ENCODE data around the gene FLVCR2. TPM values are rescaled to one million over a fixed set of nuclear protein-coding genes. Genes with fewer than 3 reads are reported as not detected.

The FLVCR2 gene
- total RNA-seq, 2 experiments from 2014 or later: 0.71 to 2.3 TPM

GRCh38 chr14:75672605-75673192 is 94.3 kb downstream of the FLVCR2 start:
- no peak overlapping the region for H3K27ac ChIP-seq (ENCODE audit: low read depth in 1 of 2, low read length in 2 of 2)
- Mint-ChIP-seq H3K36me3 (ENCODE audit: low read depth) (peaks cover 71% of the 10 kb centered on the region), H3K4me1 (ENCODE audit: low read depth) (no peaks in the 10 kb centered on the region), H3K9me3 (peaks cover 2% of the 10 kb centered on the region), H3K27me3 (no peaks in the 10 kb centered on the region), H3K27ac (no peak overlapping the region), H3K4me3 (no peak overlapping the region)
- peaks cover 25% of the 10 kb centered on the region for H3K36me3 ChIP-seq (ENCODE audit: insufficient read depth, low read length)
- ATAC-seq (ENCODE audit: poor library complexity): no peak
- no peak overlapping the region for H3K4me3 ChIP-seq (ENCODE audit: low read length)
- no peaks in the 10 kb centered on the region for H3K27me3 ChIP-seq (ENCODE audit: control insufficient read depth in 1 of 2, insufficient read depth in 2 of 2, low read length in 2 of 2)
- no peak for DNase-seq
- intact Hi-C loops (cut with DNase I, micrococcal nuclease): no loop called here
- H3K9me3 ChIP-seq (ENCODE audit: control insufficient read depth in 1 of 2, insufficient read depth in 1 of 2, low read length in 2 of 2): no peaks in the 10 kb centered on the region
- no peak for TF ChIP-seq CTCF (IDR thresholded peaks at IDR 0.05)
- no peaks in the 10 kb centered on the region for H3K4me1 ChIP-seq (ENCODE audit: insufficient read depth, low read length)
- POLR2A ChIA-PET: no interaction called here
- CTCF ChIA-PET: no interaction called here

GRCh38 chr14:75673345-75674035 is 95.1 kb downstream of the FLVCR2 start:
- Mint-ChIP-seq H3K36me3 (ENCODE audit: low read depth) (peaks cover 65% of the 10 kb centered on the region), H3K4me1 (ENCODE audit: low read depth) (no peaks in the 10 kb centered on the region), H3K27ac (no peak overlapping the region), H3K4me3 (no peak overlapping the region), H3K27me3 (no peaks in the 10 kb centered on the region), H3K9me3 (peaks cover 2% of the 10 kb centered on the region)
- H3K27me3 ChIP-seq (ENCODE audit: control insufficient read depth in 1 of 2, insufficient read depth in 2 of 2, low read length in 2 of 2): no peaks in the 10 kb centered on the region
- ChIA-PET POLR2A (no interaction called here), CTCF (no interaction called here)
- no peak overlapping the region for H3K27ac ChIP-seq (ENCODE audit: low read depth in 1 of 2, low read length in 2 of 2)
- H3K9me3 ChIP-seq (ENCODE audit: control insufficient read depth in 1 of 2, insufficient read depth in 1 of 2, low read length in 2 of 2): no peaks in the 10 kb centered on the region
- no peak for TF ChIP-seq CTCF (IDR thresholded peaks at IDR 0.05)
- intact Hi-C loops (cut with DNase I, micrococcal nuclease): no loop called here
- no peak overlapping the region for H3K4me3 ChIP-seq (ENCODE audit: low read length)
- no peak for ATAC-seq (ENCODE audit: poor library complexity)
- no peaks in the 10 kb centered on the region for H3K4me1 ChIP-seq (ENCODE audit: insufficient read depth, low read length)
- DNase-seq: no peak
- peaks cover 25% of the 10 kb centered on the region for H3K36me3 ChIP-seq (ENCODE audit: insufficient read depth, low read length)

GRCh38 chr14:75675265-75675960 is 97.0 kb downstream of the FLVCR2 start:
- H3K27ac Mint-ChIP-seq: no peak overlapping the region
- H3K27me3 Mint-ChIP-seq: no peaks in the 10 kb centered on the region
- H3K9me3 ChIP-seq (ENCODE audit: control insufficient read depth in 1 of 2, insufficient read depth in 1 of 2, low read length in 2 of 2): no peaks in the 10 kb centered on the region

More at GRCh38 chr14:75675265-75675960, 97.0 kb downstream of the FLVCR2 start:
- Histone ChIP-seq H3K4me3 (ENCODE audit: low read length) (no peak overlapping the region), H3K27ac (ENCODE audit: low read depth in 1 of 2, low read length in 2 of 2) (no peak overlapping the region), H3K36me3 (ENCODE audit: insufficient read depth, low read length) (peaks cover 17% of the 10 kb centered on the region), H3K27me3 (ENCODE audit: control insufficient read depth in 1 of 2, insufficient read depth in 2 of 2, low read length in 2 of 2) (no peaks in the 10 kb centered on the region), H3K4me1 (ENCODE audit: insufficient read depth, low read length) (no peaks in the 10 kb centered on the region)
- DNase-seq: no peak
- ChIA-PET POLR2A (interaction anchor here (1.5 kb wide), 1 partner anchor 15 kb away, joined by 4 read pairs; the partner anchor contains the start of genes ERG28 and TTLL5), CTCF (interaction anchor here (0.6 to 1.5 kb wide), 2 partner anchors 21 to 200 kb away, joined by 4 to 5 read pairs; no protein-coding TSS in a partner anchor)
- Mint-ChIP-seq H3K36me3 (ENCODE audit: low read depth) (peaks cover 56% of the 10 kb centered on the region), H3K4me1 (ENCODE audit: low read depth) (no peaks in the 10 kb centered on the region), H3K9me3 (peaks cover 2% of the 10 kb centered on the region), H3K4me3 (no peak overlapping the region)
- intact Hi-C loops (cut with DNase I, micrococcal nuclease): no loop called here
- TF ChIP-seq CTCF (IDR thresholded peaks at IDR 0.05): no peak
- no peak for ATAC-seq (ENCODE audit: poor library complexity)
